GM15510 (cell line): ENCODE results near the gene PRPF38A.

ENCODE experiments used
- POLR2A ChIP-seq: IDR thresholded peaks from 3 replicates; pipeline ENCODE4 v1.6.1; 2011; ENCODE audit warnings: borderline replicate concordance; ENCODE audit not compliant: insufficient read length; ENCODE audit errors: extremely low read depth

PRPF38A gene

GRCh38 chr1:52367272-52367671 lies 37.1 kb upstream of the PRPF38A start:
- no peak for TF ChIP-seq POLR2A

- TF ChIP-seq POLR2A: no peak
Measured at GRCh38 chr1:52368383-52369172, 35.8 kb upstream of the PRPF38A start.

DNA sequence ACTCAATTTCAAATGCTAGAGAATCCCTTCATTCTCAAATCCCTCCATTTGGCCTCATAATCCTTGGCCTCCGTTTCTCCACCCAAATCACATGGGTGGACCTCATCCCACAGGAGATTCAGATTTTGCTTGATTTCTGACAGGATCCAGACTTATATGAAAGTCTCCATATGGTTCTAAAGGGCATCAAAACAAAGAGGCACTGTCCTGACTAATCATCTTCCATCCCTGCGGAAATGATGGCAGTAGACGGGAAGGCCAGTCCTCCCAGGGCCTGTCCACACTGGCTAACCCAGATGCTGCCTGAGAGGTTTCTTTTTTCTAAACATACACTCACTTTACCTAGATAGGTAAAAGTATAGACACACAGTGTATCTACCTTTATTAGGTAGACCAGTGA lies 19.0 kb upstream of the PRPF38A start:
- TF ChIP-seq POLR2A: no peak

DNA sequence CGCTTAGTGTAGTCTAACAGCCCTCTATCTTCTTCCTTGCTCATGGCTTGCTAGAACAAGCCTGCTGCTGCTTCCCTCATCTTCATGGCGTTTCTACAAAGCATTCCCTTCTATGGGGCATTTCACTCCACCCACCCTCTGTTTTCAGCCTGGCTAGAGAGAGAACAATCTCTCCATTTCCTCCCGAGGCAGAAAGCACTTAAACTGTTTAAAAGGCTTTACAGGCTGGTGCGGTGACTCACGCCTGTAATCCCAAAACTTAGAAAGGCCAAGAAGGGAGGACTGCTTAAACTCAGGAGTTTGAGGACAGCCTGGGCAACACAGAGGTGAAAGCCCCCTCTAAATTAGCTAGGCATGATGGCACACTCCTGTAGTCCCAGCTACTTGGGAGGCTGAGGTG lies 17.9 kb upstream of the PRPF38A start:
- TF ChIP-seq POLR2A: no peak

- TF ChIP-seq POLR2A: no peak
Measured at GRCh38 chr1:52393174-52393573, 11.2 kb upstream of the PRPF38A start.

DNA sequence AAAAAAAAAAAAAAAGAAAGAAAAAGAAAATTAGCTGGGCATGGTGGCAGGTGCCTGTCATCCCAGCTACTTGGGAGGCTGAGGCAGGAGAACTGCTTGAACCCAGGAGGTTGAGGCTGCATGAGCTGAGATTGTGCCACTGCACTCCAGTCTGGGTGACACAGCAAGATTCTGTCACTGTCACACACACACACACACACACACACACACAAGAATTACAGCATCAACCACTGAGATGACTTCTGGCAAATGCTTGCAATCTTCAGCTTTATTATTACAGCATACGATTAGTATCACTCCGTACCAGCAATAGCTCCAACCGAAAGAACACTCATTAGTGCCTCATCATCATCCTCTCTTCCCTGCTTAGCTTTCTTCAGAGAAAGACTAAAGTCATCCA lies 4.8 kb upstream of the PRPF38A start:
- no peak for TF ChIP-seq POLR2A

DNA sequence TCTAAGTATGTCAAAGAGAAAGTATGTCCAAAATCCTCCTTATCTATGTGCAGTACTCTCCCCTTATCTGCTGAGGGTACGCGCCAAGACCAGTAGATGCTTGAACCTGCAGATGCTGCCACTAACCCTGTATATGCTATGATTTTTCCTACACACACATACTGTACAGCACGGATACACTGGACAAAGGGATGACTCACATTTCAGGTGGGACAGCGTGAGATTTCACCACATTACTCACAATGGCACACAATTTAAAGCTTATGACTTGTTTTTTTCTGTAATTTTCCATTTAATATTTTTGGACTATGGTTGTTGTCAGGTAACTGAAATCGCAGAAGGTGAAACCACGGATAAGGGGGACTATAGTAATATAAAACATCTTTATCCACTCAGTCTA lies 4.3 kb upstream of the PRPF38A start:
- no peak for TF ChIP-seq POLR2A

DNA sequence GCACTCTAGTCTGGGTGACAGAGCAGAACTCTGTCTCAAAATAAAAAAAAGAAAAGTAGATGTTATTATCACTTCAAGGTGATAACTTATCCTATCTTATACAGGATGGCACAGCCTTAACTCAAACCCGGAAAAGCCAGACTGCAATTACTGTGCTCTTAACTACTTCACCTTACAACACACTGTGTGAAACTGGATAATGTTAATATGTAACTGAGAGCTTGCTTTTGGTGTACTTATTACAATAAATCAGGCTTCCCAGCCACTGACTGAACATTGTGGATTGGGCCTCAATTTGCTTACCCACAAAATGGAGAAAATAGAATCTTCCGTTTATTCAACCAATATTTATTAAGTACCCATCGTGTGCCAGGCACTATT lies 1.6 kb upstream of the PRPF38A start:
- TF ChIP-seq POLR2A: no peak

DNA sequence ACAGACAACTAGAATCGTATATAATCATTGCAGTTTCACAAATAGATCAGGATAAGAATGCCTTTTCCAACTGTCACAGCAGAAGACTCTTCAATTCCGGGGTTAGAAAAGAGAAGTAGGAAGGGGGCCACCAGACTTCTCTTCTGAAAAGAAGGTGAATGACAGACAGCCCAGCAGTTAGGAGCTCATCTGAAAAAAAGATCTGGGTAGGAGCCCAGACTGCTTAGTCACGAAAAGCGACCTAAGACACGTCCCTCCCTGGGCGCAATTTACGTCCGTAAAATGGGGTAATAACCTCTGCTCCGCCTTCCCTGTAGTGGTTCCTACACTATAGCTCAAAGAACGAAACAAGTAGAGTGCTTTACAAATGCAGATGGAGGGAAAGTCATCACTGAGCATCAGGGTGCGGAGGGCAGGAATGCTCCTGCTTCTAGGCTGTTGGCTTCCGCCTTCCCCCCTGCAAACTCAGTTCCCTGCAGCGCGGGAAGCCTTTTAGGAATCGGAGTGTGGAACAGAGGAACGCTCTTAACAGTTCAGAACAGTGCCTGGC lies 761 bp upstream of the PRPF38A start:
- no peak for TF ChIP-seq POLR2A

- TF ChIP-seq POLR2A: no peak
Measured at GRCh38 chr1:52404975-52405338, 555 bp downstream of the PRPF38A start.

- no peak for TF ChIP-seq POLR2A
Measured at GRCh38 chr1:52413410-52413989, 9.1 kb downstream of the PRPF38A start.

DNA sequence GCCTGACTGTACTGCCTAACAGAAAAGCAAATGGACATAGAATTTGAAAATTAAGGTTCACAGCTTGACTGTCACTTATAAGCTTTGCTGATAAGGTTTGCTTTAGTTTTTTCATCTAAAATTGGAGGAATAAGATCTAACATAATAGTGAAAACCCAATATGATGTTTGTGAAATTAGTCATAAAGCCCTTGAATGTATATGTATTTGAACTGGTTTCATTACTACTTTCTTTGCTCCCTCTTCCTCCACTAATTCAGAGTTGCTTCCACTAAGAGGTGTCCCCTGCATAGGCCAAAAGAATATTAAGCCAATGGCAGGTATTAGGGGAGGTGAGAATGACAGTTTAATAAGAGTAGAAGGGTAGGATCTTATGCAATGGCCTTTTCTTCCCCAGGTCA lies 10.5 kb downstream of the PRPF38A start:
- TF ChIP-seq POLR2A: no peak

- TF ChIP-seq POLR2A: no peak
Measured at GRCh38 chr1:52416811-52417210, 12.4 kb downstream of the PRPF38A start.

GRCh38 chr1:52420713-52421112 lies 16.3 kb downstream of the PRPF38A start:
- no peak for TF ChIP-seq POLR2A

DNA sequence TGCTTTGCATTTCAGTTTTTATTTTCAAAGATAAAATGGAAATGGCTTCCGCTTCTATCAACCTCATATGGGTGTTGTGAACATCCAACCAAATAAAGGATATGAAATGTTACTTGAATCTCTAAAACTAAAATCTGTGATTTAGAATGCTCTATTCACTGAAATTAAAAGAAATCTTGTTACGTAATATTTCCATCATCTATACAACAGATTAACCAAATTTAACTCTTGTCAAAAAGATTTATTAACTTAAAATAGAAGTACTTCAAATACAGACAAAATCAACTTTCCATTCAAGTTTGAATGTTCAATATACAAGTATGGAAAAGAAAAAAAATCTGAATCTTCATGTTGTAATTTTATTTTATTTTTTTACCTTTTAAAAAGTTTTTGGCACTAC lies 18.7 kb downstream of the PRPF38A start:
- no peak for TF ChIP-seq POLR2A

DNA sequence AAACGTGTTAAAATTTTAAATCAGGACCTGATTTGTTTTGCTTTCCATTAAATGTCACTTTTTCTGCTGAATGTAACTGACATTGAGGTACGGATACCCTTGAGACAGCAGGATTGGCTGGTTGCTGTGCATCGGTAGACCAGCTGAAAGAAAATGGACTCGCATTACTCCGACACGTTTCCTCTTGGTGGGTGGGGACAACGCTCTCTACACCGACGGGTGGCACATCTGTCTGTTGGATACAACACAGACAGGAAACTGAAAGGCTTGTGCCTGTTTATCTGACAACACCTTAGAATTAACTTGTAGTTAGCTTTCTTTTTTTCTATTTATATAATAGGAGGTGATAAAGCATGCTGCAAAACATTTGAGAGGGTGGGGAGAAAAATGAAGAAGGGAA lies 19.4 kb downstream of the PRPF38A start:
- no peak for TF ChIP-seq POLR2A

DNA sequence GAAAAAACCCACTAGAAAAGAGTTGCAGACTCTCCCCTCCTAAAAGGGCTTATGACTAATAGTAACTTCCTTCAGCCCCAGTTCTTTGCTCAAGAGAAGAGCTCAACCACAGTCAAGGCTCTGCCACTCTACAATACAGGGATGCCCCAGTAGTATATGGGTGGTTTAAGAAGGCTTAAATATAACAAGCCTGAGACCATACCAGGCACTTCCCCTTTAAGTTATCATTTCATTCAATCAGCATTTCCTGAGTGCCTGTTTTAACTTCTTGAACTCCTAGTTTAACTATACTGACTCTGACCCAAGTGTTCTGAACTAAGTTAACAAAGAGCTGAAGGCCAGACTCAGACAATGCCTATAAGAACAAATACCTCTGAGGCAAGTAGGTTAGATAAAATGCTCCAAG lies 19.8 kb downstream of the PRPF38A start:
- no peak for TF ChIP-seq POLR2A

- TF ChIP-seq POLR2A: no peak
Measured at GRCh38 chr1:52424813-52425212, 20.4 kb downstream of the PRPF38A start.
